GM12891 (cell line): ENCODE results near the gene SAE1.

Experiments used
- PAX5 ChIP-seq: IDR thresholded peaks from 2 replicates; pipeline ENCODE4 v1.6.1; 2011; ENCODE audit warnings: low read length, moderate library complexity, mild to moderate bottlenecking; ENCODE audit not compliant: insufficient read depth, severe bottlenecking
- POLR2A ChIP-seq: IDR thresholded peaks from 2 replicates; pipeline ENCODE4 v1.6.1; 2011; ENCODE audit warnings: low read depth, low read length, control low read depth
- POLR2AphosphoS5 ChIP-seq: IDR thresholded peaks from 2 replicates; pipeline ENCODE4 v1.6.1; 2011; ENCODE audit warnings: low read depth, low read length, control low read depth
- TAF1 ChIP-seq: IDR thresholded peaks from 2 replicates; pipeline ENCODE4 v1.6.1; 2011; ENCODE audit warnings: low read depth, low read length, control low read depth

GRCh38 chr19:47102346-47103060 lies 28.1 kb upstream of the SAE1 start:
- TF ChIP-seq POLR2A (no peak), POLR2AphosphoS5 (no peak), TAF1 (no peak), PAX5 (no peak)
